ENCODE results near the gene DNAI2. TPM values are rescaled to one million over a fixed set of nuclear protein-coding genes. Genes with fewer than 3 reads are reported as not detected.

The DNAI2 gene
- total RNA-seq, 1 experiment from 2014 or later = not detected

GRCh38 chr17:74339537-74340195 lies 65.6 kb downstream of the DNAI2 start:
- ChIA-PET CTCF (no interaction called here), RAD21 (ENCODE audit: low non-redundant PET in 1 of 2, low total read pairs in 2 of 2, uncharacterized antibody in 2 of 2, unreplicated experiment in 2 of 2) (no interaction called here), POLR2A (no interaction called here)
- Histone ChIP-seq H3K36me3 (ENCODE audit: control insufficient read depth in 1 of 2, insufficient read depth in 2 of 2, low read length in 2 of 2) (no peaks in the 10 kb centered on the region), H3K9ac (ENCODE audit: low read length) (no peak overlapping the region), H3K4me2 (ENCODE audit: low read length) (no peak overlapping the region), H3K27me3 (ENCODE audit: insufficient read depth, low read length) (no peaks in the 10 kb centered on the region; the same call in 1 of the 2 replicates), H3K9me2 (ENCODE audit: insufficient read depth) (no peaks in the 10 kb centered on the region), H3K79me2 (ENCODE audit: insufficient read depth, low read length) (no peaks in the 10 kb centered on the region), H3K27ac (ENCODE audit: low read depth, low read length) (no peak overlapping the region), H2AFZ (ENCODE audit: low read depth, low read length, poor library complexity, severe bottlenecking) (no peak overlapping the region), H3K4me3 (replicated peaks in 1 of 2; ENCODE audit: low read depth in 1 of 2, low read length in 2 of 2) (no peak overlapping the region), H4K20me1 (ENCODE audit: insufficient read depth) (no peaks in the 10 kb centered on the region), H3K4me1 (ENCODE audit: control insufficient read depth in 1 of 2, insufficient read depth in 2 of 2, low read length in 2 of 2) (no peaks in the 10 kb centered on the region), H3K9me3 (ENCODE audit: control insufficient read depth in 1 of 2, insufficient read depth in 1 of 2, low read depth in 1 of 2, low read length in 2 of 2) (no peaks in the 10 kb centered on the region)
- intact Hi-C loops (cut with micrococcal nuclease) = no loop called here
- TF ChIP-seq CEBPB (IDR thresholded peaks at IDR 0.05; ENCODE audit: low read depth) (no peak), YY1 (IDR thresholded peaks at IDR 0.05; ENCODE audit: extremely low read depth, insufficient replicate concordance, low read depth, low read length) (no peak), EZH2 (IDR thresholded peaks at IDR 0.05) (no peak)
- DNase-seq (ENCODE audit: low read depth, low spot score) = no peak
- ATAC-seq = no peak
- BruUV-seq (replicated peaks) = no TSS peak

GRCh38 chr17:74340470-74341023 lies 66.5 kb downstream of the DNAI2 start:
- intact Hi-C loops (cut with micrococcal nuclease) = no loop called here
- H3K27me3 ChIP-seq (ENCODE audit: insufficient read depth, low read length) = no peaks in the 10 kb centered on the region; the same call in 1 of the 2 replicates
- no peaks in the 10 kb centered on the region for H3K9me2 ChIP-seq (ENCODE audit: insufficient read depth)
- H3K9ac ChIP-seq (ENCODE audit: low read length) = no peak overlapping the region
- no peaks in the 10 kb centered on the region for H3K79me2 ChIP-seq (ENCODE audit: insufficient read depth, low read length)
- no peaks in the 10 kb centered on the region for H3K36me3 ChIP-seq (ENCODE audit: control insufficient read depth in 1 of 2, insufficient read depth in 2 of 2, low read length in 2 of 2)
- CTCF ChIA-PET = no interaction called here
- RAD21 ChIA-PET (ENCODE audit: low non-redundant PET in 1 of 2, low total read pairs in 2 of 2, uncharacterized antibody in 2 of 2, unreplicated experiment in 2 of 2) = no interaction called here
- POLR2A ChIA-PET = no interaction called here
- BruUV-seq (replicated peaks) = no TSS peak
- H3K4me2 ChIP-seq (ENCODE audit: low read length) = no peak overlapping the region
- no peak overlapping the region for H3K27ac ChIP-seq (ENCODE audit: low read depth, low read length)
- no peaks in the 10 kb centered on the region for H4K20me1 ChIP-seq (ENCODE audit: insufficient read depth)
- DNase-seq (ENCODE audit: low read depth, low spot score) (no peak), ATAC-seq (no peak)
- no peak overlapping the region for H2AFZ ChIP-seq (ENCODE audit: low read depth, low read length, poor library complexity, severe bottlenecking)
- no peaks in the 10 kb centered on the region for H3K9me3 ChIP-seq (ENCODE audit: control insufficient read depth in 1 of 2, insufficient read depth in 1 of 2, low read depth in 1 of 2, low read length in 2 of 2)
- peaks cover 0 to 4% of the 10 kb centered on the region in 2 experiments; a peak in 2 of 4 replicates for H3K4me1 ChIP-seq (ENCODE audit: control insufficient read depth in 1 of 2, insufficient read depth in 2 of 2, low read length in 2 of 2)
- H3K4me3 ChIP-seq (replicated peaks in 1 of 2; ENCODE audit: low read depth in 1 of 2, low read length in 2 of 2) = no peak overlapping the region
- TF ChIP-seq YY1 (IDR thresholded peaks at IDR 0.05; ENCODE audit: extremely low read depth, insufficient replicate concordance, low read depth, low read length) (no peak), CBX3 (IDR thresholded peaks at IDR 0.05; ENCODE audit: low read depth) (no peak), ATF3 (IDR thresholded peaks at IDR 0.05) (no peak), ZBTB33 (IDR thresholded peaks at IDR 0.05; ENCODE audit: extremely low read depth, insufficient replicate concordance, low read length) (no peak), CTCF (IDR thresholded peaks at IDR 0.05 in 2 of 3, conservative IDR thresholded peaks at IDR 0.05 in 1 of 3; ENCODE audit: borderline replicate concordance in 1 of 3, insufficient read depth in 1 of 3, low read depth in 2 of 3, low read length in 2 of 3) (no peak), RAD21 (IDR thresholded peaks at IDR 0.05; ENCODE audit: low read depth) (no peak)
- TF ChIP-seq, protein P1, sequence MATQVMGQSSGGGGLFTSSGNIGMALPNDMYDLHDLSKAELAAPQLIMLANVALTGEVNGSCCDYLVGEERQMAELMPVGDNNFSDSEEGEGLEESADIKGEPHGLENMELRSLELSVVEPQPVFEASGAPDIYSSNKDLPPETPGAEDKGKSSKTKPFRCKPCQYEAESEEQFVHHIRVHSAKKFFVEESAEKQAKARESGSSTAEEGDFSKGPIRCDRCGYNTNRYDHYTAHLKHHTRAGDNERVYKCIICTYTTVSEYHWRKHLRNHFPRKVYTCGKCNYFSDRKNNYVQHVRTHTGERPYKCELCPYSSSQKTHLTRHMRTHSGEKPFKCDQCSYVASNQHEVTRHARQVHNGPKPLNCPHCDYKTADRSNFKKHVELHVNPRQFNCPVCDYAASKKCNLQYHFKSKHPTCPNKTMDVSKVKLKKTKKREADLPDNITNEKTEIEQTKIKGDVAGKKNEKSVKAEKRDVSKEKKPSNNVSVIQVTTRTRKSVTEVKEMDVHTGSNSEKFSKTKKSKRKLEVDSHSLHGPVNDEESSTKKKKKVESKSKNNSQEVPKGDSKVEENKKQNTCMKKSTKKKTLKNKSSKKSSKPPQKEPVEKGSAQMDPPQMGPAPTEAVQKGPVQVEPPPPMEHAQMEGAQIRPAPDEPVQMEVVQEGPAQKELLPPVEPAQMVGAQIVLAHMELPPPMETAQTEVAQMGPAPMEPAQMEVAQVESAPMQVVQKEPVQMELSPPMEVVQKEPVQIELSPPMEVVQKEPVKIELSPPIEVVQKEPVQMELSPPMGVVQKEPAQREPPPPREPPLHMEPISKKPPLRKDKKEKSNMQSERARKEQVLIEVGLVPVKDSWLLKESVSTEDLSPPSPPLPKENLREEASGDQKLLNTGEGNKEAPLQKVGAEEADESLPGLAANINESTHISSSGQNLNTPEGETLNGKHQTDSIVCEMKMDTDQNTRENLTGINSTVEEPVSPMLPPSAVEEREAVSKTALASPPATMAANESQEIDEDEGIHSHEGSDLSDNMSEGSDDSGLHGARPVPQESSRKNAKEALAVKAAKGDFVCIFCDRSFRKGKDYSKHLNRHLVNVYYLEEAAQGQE (IDR thresholded peaks at IDR 0.05; ENCODE audit: low read depth) = no peak

Data from HCT116 (cell line).